GM21723 (cell line): ENCODE results near the gene CSRNP2.
A peak's percentile ranks its signal among the peaks of the same experiment; 100 is the strongest.

Source experiments
- ATAC-seq: cut with Tn5 transposase; IDR thresholded peaks from one replicate; pipeline ENCODE4 v1.9.1; 2021; ENCODE audit warnings: mild to moderate bottlenecking, moderate library complexity; ENCODE audit not compliant: unreplicated experiment

The CSRNP2 gene, protein sequence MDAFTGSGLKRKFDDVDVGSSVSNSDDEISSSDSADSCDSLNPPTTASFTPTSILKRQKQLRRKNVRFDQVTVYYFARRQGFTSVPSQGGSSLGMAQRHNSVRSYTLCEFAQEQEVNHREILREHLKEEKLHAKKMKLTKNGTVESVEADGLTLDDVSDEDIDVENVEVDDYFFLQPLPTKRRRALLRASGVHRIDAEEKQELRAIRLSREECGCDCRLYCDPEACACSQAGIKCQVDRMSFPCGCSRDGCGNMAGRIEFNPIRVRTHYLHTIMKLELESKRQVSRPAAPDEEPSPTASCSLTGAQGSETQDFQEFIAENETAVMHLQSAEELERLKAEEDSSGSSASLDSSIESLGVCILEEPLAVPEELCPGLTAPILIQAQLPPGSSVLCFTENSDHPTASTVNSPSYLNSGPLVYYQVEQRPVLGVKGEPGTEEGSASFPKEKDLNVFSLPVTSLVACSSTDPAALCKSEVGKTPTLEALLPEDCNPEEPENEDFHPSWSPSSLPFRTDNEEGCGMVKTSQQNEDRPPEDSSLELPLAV

DNA sequence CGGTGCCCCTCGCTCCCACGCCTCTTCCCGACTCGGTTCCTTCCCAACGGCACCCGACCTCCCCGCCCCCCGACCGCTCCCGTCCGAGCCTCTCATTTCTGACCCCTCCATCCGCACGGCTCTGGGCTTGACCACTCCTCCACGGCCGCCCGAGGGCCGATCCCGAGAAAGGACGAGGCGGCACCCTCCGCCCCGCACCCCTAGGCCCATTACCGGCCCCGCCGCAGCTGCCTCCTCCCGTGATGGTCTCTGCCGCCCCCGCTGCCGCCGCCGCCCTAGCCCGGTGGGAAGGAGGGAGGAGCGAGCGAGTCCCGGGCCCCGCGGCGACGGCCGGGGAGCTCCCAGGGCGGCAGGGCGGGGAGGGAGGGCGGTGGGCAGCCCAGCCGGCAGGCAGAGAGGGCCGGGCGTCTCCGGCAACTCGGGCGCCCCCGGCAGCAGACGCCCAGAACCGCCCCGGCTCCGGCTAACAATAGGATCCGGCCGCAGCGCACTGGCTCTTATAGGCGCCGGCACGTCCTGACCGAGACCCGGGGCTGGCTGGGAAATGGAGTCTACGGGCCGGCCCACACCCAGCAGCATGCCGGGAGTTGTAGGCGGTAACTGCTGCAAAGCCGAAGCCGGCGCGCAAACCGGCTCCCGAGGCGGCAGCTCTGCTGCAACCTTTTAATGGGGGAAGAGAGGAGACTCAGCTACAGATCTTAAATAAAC lies at the start of gene CSRNP2:
TSS of gene CSRNP2 (minus strand) at position 471 of the 708 bp plus-strand sequence. CDS start 7,035 bp downstream, outside the sequence.
- peak; percentile 98 for ATAC-seq

DNA sequence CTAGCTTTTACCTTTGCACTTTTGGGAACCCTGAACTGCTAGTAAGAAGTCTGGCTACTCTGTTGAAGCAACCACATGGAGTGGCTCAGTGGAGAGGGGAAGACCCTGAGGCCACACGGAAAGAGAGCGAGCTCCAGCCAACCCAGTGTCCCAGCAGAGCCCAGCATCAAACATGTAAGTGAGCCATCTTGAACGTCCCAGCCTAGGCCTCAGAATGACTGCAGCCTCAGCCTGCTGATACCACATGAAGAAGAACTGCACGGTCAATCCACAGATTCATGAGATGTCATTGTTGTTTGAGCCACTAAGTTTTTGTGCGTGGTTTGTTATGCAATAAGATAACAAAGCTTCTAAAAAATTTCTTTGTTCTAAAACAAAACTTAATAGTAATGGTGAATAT lies 49.3 kb upstream of the CSRNP2 start:
- ATAC-seq = no peak

DNA sequence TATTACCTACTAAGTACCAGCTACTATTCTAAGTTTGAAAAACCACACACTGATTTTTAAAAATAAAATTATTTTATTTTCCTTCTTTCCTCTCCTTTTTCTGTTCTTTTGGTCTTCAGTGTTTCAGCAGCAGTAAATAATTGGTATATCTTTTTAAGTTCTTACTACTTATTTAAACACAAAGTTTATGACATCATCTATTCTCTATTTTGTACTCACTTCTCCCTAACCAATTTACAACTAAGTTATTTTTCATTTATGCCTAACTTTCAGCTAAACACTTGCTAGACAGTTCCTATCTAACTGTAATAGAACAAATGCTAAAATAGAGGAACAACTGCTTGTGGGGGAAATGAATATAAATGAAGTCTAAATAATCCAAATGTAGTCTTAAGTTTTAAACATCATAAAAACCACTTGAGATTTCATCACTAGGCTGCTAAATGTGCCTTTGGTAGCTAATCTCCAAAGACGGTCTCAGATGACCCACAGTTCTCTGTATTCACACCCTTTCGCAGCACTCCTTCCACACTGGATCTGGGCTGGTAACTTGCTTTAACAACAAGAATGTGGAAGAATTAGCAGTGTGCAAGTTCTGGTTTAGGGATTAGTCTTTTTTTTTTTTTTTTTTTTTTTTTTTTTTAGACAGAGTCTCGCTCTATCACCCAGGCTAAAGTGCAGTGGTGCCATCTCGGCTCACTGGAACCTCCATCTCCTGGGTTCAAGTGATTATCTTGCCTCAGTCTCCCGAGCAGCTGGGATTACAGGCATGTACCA lies 48.5 kb upstream of the CSRNP2 start:
- no peak for ATAC-seq

DNA sequence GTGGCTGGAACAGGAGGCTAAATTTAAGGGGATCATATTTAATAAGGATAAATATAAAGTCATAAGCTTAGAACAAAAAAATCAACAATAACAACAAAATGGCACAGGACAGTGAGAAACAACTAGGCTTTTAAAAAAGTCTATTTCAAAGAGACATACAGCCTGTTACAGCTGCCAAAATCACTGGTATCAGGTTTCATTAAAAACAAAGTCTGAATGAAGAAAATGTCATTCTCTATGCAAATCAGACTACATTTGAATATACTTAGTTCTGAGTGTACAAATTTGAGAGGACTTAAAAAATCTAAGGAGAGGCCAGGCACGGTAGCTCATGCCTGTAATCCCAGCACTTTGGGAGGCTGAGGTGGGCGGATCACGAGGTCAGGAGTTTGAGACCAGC lies 45.5 kb upstream of the CSRNP2 start:
- no peak for ATAC-seq

DNA sequence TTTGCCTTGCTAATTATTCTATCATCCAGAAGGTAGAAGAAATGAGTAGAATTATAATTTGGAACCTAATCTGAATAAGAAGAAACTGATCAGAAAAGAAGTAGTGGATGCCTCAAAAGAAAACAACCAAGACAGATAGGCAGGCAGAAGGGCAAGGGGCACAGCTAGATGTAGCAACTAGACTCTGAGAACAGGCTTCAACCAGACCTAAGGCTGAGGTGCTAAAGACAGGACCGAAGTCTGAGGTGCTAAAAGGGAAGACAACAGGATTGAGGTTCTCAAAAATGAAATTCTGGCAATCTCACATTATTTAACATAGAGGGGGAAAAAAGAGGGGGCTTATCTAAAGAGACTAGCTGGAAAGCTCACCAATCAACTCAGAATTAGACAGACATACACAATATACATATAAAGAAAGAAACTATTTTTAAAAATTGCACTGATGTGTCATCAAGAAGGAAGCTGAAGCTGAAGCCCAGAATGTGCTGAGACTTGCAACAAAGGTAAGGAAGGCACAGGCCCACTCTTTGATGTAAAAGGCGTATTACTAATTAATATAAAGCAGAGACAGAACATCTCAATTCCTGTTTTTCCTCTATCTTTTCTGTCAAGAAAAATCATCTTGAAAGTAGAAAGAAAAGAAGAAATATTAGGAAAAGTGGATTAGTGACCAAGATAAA lies 43.8 kb upstream of the CSRNP2 start:
- ATAC-seq = no peak

DNA sequence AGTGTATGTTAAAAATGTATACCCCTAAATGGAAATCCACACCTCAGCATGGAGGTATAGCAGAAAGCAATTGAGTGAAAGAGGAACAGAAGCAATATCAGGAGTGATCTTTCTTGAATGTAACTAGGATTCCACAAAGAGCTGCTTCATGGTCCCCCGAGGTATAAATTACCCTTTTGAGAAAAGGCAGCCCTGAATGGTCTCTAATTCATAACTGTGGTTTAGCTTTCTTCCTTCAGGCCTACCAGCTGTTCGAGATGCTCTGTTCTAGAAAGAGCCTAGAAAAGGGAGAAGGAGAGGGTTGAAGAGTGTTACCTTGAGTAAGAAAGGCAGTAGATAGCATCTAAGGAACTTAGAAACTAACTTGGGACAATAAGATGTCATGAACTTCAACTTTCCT lies 42.9 kb upstream of the CSRNP2 start:
- ATAC-seq = no peak

DNA sequence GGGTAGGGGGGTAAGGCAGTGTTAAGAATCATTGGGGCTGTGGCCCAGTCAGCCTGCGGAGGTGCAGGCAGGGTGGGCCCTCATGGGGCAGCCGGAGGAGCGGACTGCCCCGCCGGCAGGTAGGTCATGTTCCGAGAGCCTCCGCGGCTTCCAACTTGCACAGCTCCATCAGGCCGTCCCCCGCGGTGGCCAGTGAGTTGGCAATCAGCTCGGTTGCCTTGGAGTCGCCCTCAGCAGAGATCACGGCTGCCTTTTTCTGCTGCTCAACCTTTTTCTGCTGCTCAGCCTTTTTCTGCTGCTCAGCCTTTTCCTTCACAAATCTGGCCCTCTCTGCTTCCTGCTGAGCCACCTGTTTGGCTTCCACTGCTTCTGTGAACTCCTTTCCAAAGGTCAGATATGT lies 41.1 kb upstream of the CSRNP2 start:
- no peak for ATAC-seq

DNA sequence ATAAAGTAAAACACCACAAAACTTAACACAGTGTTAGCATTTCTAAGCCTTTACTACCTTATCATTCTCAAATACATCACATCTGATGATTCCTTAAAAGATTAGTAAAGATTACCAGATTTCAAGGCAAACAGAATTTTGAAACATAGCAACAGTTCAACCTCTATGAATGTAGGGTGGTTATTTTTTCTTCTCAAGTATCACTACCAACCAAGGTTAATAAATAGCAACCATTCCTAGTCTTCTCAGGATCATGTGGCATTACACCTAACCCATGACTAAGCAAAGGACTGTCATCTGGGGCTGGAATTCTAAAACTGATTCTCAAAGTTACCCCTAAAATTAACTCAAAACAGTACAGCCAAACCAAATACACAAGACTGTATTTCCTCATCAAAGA lies 39.4 kb upstream of the CSRNP2 start:
- no peak for ATAC-seq

DNA sequence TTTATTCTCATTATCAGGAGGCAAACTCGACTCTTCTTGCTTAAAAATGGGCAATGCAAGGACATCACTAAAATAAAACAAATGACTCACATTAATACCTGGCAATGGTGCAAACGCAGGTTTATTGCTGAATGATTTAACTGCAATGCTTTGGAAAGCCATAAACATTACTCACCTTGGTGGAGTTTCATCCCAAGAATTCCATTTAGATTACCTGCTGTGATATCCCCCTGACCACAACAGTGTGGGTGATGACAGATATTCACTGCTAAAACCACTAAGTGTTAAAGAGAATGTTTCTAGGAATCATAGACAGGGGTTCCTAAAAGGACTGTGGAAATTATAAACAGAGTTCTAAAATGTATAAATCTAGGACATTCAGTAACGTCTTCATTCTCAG lies 35.3 kb upstream of the CSRNP2 start:
- no peak for ATAC-seq

DNA sequence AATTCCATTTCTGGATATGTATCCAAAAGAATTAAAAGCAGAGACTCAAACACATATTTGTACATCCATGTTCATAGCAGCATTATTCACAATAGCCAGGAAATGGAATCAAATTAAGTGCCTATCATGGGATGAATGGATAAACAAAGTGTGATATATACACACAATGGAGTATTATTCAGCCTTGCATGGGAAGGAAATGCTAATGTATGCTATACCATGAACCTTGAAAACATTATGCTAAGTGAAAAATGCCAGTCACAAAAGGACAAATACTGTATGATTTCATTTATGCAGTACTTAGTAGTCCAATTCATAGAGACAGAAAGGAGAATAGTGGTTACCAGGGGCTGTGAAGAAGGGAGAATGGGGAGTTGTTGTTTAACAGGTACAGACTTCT lies 32.1 kb upstream of the CSRNP2 start:
- no peak for ATAC-seq

DNA sequence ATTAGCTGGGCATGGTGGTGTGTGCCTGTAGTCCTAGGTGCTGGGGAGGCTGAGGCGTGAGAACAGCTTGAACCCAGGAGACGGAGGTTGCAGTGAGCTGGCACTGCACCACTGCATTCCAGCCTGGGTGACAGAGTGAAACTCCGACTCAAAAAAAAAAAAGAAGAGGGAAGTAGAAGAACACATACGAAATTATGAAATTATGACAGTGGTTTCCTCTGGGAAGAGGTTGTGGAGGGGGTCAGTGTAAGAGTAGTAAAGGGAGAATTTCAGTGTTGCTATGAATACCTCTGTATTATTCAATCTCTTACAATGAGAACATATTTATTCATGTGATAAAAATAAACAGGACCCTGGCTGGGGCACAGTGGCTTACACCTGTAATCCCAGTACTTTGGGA lies 24.7 kb upstream of the CSRNP2 start:
- ATAC-seq = no peak

DNA sequence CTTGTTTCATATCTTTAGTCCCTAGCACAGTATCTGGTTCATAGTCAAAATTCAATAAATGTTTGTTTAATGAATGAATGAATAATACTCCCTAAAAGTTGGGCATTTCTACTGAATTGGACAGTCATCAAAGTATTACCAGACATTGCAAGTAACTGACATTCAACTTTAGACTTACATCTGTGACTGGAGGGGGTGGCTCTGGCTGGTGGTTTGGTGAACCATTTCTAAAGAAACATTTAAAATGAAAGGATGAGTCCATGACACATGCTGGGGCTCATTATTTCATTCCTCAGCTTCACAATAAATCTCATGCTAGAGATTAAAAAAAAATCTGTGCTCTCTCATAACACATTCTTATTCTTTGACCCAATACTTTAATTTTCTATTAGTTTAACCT lies 20.6 kb upstream of the CSRNP2 start:
- ATAC-seq = no peak

DNA sequence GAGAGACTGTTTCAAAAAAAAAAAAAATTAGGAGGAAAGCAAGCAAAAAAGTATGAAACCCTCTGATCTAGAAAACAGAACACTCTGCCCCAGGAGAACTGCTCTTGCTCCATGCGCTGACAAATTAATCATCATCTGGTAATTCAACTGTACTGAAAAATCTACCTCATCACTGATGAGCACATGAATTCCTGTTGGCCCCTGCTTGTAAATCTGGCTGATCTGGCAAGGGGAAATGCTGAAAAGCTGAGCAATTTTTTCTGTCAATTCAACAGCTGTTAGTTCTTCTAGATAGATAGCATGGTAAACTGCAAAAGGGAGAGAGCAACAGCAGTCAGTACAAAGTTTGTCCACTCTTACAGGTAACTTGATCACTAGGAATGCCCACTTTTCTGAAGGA lies 15.2 kb upstream of the CSRNP2 start:
- no peak for ATAC-seq

DNA sequence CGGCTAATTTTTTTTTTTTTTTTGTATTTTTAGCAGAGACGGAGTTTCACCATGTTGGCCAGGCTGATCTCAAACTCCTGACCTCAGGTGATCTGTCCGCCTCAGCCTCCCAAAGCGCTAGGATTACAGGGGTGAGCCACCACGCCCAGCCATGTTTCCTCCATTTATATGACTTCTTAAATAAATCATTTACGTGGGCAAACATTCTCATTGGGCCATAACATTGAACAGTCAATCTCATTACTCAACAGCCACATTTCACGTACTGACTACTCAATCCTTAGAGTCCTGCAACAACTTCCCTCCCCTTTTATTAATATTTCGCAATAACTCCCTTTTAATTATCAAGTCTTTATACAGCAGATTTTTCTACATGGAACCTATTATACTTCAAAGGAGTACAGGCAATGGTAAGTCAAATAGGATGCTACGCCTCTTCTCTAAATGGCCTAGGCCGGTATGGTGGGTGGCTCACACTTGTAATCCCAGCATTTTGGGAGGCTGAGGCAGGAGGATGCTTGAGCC lies 7.4 kb upstream of the CSRNP2 start:
- ATAC-seq = no peak

DNA sequence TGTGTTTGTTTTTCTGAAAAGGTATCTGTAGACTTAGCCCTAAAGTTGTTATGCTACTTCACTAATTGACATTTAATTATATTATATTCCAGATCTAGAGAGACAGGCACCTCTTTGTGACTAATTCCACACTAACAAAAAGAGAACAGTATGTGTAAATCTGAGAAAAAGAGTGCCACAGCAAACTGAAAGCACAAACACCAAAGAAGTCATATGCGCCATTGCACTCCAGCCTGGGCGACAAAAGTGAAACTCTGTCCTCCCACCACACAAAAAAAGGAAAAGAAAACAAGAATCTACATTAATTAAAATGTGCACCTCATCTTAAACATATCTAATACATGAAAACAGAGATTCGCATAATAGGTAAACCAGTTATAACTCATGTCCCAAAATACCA lies 4.4 kb upstream of the CSRNP2 start:
- ATAC-seq = no peak

DNA sequence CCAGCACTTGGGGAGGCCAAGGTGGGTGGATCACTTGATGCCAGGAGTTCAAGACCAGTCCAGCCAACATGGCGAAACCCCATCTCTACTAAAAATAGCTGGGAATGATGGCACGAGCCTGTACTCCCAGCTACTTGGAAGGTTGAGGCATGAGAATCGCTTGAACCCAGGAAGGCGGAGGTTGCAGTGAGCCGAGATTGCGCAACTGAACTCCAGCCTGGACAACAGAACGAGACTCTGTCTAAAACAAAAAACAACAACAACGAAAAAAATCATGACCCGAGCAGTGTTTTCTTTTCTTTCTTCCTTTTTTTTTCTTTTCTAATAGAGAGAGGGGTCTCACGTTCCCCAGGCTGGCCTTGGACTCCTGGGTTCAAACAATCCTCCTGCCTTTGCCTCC lies 3.5 kb upstream of the CSRNP2 start:
- no peak for ATAC-seq

DNA sequence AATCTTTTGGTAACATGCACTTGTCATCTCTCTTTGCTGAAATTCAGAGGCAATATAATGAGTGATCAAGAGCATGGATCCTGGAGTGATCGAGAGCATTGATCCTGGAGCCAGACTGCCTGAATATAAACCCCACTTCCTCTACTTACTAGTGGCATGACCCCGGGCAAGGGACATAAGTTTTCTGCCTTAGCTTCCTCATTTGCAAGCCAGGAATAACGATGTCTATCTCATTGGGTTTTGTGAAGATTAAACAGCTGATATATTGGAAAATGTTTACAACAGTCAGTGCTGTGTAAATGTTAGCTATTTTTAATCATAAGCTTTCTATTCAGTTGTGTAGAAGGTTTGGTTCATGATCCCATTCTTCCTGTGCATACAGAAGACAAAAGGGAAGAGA lies 2.4 kb upstream of the CSRNP2 start:
- ATAC-seq = no peak

DNA sequence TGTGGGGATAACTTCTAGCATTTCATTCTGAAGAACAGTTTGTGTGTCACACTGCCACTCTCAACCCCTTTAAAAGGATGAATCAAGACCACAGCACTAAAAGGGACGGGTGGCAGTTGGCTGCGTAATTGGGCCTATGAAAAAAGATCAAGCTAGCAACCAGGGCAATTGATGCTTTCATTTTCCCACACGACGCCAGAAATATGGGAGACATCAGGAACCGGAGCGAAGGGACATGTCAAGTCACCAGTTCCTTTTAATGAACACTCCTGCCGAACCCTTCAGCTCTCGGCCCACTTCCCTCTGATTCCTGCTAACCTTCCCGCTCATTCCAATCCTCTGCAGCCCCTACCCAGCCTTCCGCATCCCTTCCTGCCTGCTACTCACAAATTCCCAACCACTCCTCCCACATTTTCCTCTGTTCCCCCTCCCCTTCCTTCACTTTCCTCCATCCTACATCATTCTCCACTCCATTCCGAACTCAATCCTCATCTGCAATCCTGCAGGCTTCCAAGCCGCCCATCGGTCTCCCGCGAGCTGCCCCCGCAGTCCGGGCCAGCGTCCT lies 753 bp downstream of the CSRNP2 start:
- ATAC-seq = no peak

DNA sequence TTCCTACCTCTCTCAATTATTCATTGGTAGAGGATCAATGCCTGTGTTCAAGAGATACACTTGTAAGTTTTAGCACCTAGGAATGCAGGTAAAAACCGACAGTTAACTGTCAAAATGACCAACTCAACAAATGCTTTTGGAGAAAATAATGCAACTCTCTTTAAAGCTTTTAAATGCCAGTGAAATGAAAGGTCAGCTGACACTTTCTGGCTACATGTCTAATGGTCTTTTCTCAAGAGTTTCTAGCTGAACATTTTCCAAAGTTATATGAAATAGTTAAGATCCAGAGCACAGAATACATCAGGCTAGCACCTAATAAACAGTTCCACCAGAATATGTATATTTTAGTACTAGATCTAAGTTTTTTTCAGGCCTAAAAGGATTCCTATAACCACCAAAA lies 2.0 kb downstream of the CSRNP2 start:
- ATAC-seq = no peak

DNA sequence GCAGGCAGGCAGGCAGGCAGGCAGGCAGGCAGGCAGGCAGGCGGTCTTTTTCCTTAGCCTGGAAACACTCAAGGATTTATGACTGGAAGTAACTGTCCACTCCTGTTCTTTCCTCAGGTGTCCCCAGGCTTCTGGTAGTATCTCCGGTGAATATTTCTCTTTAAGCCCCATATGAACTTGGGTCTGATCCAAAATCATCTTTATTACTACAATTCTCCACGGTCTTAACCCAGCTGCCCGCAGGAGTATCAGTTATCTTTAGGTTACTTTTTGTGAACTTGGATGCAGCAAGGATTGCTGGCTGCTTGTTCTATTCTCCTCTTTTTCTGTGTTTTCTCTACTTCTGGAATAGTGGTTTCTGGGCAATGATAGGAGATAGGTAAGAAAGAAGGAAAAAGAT lies 3.3 kb downstream of the CSRNP2 start:
- no peak for ATAC-seq
